Placental epithelial cell (primary cell): ENCODE results near the gene EMX2. TPM values are rescaled to one million over a fixed set of nuclear protein-coding genes. Genes with fewer than 3 reads are reported as not detected.

Source experiments
- total RNA-seq: library from RNA; depleted of rRNA; stranded (reverse); fragments of >200 nt; gene quantifications from 2 replicates; pipeline ENCODE4 v1.2.3, GENCODE V29; 2012

The EMX2 gene
- total RNA-seq: not detected in 2 replicates

GRCh38 chr10:117542706-117543224 is at the start of gene EMX2:
Gene EMX2 (plus strand): TSS chr10:117542746. CDS start chr10:117543268, 522 bp downstream.

Other genes with a start within 250 kb of the EMX2 start
- 21.7 and 23.6 TPM in 2 replicates for gene PDZD8, start 167.3 kb upstream of the EMX2 start, total RNA-seq